HG03066 (cell line): ENCODE results near the gene RBM20.
"Not testable (repeated sequence)": the region's sequence is repeated elsewhere in the genome, so short reads cannot be mapped to it uniquely, and the experiment has no call there.

ENCODE experiments used
- ATAC-seq: cut with Tn5 transposase; IDR thresholded peaks from one replicate; pipeline ENCODE4 v1.9.1; 2021; ENCODE audit warnings: low read depth; ENCODE audit not compliant: unreplicated experiment

RBM20 gene

DNA sequence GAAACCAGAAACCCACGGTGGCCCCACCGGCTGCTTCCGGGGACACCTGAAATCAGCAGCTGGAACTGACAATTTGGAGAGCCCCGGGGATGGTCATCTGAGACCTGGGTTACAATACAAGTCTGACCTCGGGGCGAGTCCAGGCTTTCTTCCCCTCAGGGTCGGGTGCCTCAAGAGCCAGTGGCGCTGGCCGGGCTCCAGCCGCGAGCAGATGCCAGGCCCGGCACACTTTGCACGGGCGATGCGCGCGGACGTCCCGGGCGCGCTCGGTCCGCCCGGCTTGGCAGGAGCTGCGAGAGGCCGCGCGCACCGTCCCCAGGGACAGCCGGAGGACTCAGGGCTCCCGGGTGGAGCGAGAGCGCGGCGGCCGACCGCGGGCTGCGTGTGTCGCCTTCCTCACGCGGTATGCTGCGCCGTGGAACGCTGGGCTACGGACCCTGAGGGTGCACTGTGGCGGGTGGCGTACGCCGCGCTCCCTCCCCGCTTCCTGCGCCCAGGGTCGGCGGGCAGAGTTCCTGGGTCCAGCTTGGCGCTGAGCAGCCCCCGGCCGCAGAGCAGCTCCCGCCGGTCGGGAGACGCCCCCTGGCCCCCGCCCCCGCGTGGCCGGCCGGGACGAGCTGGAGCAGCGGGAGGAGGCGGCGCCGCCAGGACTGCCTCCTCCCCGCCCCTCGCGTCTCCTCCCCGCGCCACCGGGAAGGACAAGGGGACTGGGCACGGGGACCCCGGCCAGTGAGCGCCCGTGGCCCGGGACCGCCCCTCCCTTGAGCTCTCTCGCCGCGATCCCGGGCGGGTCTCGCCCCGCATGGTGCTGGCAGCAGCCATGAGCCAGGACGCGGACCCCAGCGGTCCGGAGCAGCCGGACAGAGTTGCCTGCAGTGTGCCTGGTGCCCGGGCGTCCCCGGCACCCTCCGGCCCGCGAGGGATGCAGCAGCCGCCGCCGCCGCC lies at the start of gene RBM20:
Gene RBM20, plus strand, starts transcription at position 684 of the 945 bp plus-strand sequence. Its CDS starts 119 bp downstream, at position 803.
- no peak for ATAC-seq

DNA sequence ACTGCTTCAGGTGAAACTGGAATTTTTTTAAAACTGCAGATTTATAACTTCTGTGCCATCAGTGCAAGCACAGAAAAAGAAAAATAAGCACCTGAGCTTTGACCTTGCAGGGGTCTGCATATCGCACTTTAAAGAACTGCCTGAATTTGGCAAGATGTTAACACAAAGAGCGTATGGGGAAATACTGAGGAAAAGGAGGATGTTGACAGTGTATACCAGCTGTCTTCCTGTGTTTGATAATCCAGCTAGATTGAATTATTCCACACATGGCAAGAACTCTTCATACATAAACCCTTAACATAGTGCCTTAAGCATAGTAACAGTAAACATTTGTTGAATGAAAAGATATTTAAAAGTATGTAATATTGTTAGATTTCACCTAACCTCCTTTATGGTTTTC lies 46.7 kb upstream of the RBM20 start:
- no peak for ATAC-seq

DNA sequence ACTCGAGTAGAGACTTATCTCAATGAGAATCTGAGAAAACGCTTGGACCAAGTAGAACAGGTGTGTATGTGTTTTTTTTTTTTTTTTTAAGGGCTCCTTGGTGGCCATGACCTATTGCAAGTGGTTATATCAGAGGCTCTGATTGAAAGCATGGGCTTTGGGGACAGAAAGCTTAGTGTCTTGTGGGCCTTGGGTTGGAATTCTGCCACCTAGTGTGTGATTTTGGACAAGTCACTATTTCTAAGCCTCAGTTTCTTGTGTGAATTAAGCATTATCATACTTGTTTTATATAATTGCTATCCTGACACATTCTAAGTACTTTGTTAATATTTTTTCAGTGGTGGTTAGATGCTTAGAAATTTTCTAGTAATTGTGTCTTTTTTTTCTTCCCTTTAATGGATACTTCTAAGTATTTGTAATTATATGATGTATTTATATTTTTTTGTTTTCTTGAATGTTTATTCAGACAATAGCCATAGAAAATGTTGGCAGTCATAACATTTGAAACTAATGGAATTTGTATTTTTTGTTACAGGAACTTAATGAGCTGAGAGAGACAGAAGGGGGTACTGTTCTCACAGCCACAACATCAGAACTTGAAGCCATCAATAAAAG lies 43.5 kb upstream of the RBM20 start:
- ATAC-seq: no peak

DNA sequence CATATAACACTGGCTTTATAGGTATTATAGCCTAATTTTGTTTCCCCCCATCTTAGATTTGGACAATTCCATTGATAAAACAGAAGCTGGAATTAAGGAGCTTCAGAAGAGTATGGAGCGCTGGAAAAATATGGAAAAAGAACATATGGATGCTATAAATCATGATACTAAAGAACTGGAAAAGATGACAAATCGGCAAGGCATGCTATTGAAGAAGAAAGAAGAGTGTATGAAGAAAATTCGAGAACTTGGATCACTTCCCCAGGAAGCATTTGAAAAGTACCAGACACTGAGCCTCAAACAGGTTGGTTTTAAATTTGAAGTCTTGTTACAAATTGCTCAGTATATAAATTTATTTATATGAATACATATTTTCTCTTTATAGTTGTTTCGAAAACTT lies 42.6 kb upstream of the RBM20 start:
- ATAC-seq: no peak

DNA sequence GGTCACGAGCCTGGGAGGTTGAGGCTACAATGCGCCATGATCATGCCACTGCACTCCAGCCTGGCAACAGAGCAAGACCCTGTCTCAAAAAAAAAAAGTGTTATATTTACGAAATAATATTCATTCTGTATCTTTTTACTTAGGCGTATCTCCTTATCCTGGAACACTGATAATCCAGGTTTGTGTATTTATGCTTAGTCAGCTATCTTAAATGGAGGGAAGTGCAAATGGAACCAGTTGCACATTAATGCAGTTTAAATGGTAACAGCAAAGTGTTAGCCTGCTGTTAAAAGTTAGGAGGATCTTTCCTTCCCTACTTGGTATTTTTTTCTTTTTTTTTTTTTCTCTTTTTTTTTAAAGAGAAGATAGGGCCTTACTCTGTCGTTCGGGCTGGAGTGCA lies 36.0 kb upstream of the RBM20 start:
- no peak for ATAC-seq

DNA sequence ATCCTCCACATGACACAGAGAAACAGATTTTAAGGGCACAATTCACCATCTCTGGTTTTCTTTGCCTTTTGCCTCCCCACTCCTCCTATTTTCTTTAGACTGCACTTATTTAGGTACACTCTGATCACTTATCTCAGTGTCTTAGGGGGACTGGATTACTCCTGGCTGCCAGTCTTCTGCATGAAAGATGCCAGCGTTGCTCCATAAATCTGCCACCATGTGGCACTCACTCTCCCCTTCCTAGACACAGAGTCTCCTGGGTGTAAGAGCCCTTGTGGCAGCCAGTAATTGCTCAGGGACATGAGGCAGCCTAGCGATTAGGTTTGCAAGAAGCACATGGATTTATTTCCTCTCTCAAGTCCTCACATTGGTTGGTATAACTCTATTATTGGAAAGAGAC lies 34.5 kb upstream of the RBM20 start:
- ATAC-seq: no peak

DNA sequence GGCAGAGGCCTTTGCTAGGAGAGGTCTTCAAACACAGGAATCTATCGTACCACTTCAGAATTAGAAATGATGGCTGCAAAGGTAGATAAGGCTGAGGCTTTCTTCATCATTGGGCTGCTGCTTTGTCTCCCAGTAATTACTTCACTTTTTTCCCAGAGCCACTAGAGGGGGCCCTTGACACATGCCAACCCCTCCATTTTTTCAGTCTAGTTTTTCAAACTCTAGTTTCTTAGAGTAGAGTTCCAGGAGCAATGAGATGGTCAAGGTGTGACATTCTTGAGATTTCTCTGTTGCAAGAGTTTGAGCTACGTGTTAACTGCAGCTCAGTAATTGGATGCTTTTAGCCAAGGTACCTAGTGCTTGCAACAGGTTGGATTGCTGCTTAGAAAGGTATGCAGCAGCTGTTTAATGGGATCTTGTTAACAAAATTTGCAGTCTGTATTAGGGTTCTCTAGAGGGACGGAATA lies 33.8 kb upstream of the RBM20 start:
- ATAC-seq: no peak

DNA sequence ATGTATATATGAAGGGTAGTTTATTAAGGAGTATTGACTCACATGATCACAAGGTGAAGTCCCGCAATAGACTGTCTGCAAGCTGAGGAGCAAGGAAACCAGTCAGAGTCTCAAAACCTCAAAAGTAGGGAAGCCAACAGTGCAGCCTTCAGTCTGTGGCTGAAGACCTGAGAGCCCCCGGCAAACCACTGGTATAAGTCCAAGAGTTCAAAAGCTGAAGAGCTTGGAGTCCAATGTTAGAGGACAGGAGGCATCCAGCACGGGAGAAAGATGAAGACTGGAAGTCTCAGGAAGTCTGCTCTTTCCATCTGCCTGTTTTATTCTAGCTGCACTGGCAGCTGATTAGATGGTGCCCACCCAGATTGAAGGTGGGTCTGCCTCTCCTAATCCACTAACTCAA lies 33.4 kb upstream of the RBM20 start:
- not testable (repeated sequence) for ATAC-seq

DNA sequence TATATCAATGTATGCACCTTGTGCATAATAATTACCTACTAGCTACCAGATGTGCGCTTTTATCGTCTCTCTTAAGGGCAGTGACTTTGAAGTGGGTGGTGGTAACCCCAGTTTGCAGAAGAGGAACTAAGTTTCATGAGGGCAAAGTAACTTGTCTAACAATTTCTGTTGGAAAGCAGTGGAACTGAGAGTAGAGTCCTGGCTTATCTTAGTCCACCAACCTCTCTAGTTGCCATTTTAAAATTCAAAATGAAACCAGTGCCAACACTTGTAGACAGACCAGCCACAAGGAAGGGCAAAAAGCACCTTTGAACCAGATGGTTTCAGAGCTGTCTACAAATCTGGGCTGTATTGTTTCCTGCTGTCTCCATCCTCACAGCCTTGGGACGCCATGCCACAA lies 32.0 kb upstream of the RBM20 start:
- no peak for ATAC-seq

DNA sequence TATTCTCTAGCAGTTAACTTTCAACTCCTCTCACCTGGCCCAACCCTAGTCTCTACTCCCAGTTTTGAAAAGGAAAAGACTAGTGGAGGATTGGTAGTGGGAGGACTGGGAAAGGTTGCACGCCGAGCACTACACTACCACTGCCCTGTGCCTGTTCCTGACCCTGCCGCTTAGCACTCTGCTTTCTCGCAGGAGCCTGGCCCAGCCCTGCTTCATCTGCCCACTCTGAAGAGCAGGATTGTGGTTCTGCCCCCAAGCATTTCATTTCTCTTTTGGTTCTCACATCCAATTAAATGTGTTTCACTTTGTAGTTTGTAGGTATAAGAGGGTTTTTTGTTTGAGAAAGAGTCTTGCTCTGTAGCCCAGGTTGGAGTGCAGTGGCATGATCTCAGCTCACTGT lies 31.5 kb upstream of the RBM20 start:
- ATAC-seq: no peak

DNA sequence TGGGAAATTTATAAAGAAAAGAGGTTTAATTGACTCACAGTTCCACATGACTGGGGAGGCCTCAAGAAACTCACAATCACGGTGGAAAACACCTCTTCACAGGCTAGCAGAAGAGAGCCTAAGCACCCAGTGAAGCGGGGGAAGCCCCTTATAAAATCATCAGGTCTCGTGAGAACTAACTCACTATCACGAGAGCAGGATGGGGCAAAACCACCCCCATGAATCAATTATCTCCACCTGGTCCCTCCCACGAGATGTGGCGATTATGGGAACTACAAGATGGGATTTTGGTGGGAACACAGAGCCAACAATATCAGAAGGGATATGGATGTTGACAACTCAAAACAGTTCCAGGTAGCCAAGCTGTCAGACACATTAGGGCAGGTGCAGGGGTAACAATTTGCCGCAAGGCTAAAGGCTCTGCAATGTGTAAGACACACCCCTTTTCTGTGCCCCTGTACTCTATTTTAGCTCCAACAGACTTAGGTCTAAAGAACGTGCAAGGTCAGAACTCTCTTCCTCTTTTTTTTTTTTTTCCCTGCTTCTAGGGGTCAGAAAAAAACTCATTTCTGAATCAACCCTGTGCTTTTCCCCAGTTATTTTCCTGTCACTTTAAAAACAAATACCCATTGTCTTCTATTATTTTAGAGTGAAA lies 30.7 kb upstream of the RBM20 start:
- ATAC-seq: no peak

DNA sequence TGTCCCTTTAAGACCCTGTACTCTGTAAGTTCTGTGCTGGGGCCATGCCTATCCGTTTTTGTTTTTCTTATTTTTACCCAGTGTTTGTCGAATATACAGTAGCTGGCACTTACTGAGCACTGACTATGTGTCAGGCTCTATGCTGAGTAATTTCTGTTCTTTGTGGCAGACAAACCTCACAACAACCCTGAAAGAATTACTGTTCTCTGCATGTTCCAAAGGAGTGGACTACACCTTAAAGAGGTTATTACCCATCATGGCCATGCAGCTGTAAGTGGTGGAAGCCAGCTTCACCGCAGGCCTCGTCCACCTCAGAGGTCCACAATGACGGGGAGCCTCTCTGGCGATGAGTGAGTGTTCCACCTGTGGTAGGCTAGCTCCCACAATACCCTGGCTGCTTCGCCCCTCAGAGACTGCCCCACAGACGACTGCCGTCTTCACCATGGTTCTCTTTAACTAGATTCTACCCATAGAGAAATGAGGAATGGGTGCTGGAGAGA lies 30.1 kb upstream of the RBM20 start:
- no peak for ATAC-seq

DNA sequence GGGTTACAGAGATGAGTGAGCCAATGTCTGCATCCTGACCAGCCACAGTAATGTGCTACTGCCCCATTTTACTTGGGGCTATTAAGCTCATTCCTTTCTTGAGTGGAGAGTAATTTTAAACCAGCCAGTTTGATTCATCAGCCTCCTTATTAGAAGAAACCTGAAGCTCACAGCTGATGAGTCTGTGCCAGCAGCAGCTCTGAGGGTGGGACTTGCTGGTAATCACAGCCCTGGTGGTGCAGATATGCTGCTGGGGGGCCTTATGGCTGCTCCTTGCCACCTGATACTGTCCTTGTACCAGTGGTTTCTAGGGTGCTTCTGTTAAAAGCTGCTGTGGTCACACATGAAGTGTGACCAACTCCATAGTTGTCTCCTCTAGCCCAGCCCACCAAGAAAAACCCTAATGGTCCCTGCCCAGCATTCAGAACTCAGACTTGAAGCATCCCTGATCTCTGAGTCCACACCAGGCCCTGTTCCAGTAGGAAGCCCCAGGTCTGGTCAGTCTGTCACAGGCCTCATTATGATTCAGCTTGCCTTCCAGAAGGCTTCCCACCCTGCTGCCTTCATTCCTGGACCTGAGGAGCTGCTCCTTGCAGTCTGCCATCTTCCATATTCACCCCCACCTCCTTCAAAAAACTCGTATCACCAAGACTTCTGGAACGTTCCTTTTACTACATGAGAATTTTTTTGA lies 28.9 kb upstream of the RBM20 start:
- no peak for ATAC-seq

DNA sequence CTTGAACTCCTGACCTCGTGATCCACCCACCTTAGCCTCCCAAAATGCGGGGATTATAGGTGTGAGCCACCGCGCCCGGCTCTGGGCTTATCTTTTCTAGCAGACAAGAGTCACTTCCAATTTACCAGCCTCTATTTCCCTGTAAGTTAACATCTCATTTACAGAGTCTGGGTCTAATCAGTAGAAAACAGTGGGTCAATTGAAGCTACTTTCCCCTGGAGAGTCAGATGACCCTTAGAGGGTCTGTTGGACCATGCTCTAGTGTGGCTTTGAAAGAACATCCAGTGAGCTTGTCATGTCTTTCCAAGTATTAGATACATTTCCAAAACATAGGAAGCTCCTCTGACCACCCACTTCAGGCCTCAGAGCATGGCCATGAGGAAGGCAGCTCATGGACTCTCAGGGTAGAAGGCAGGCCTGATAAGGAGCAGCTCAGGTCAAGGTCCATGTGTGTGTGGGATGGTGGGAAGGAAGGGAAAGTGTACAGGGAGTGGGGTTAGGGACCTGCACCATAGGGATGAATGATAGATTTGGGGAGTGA lies 27.6 kb upstream of the RBM20 start:
- ATAC-seq: no peak

DNA sequence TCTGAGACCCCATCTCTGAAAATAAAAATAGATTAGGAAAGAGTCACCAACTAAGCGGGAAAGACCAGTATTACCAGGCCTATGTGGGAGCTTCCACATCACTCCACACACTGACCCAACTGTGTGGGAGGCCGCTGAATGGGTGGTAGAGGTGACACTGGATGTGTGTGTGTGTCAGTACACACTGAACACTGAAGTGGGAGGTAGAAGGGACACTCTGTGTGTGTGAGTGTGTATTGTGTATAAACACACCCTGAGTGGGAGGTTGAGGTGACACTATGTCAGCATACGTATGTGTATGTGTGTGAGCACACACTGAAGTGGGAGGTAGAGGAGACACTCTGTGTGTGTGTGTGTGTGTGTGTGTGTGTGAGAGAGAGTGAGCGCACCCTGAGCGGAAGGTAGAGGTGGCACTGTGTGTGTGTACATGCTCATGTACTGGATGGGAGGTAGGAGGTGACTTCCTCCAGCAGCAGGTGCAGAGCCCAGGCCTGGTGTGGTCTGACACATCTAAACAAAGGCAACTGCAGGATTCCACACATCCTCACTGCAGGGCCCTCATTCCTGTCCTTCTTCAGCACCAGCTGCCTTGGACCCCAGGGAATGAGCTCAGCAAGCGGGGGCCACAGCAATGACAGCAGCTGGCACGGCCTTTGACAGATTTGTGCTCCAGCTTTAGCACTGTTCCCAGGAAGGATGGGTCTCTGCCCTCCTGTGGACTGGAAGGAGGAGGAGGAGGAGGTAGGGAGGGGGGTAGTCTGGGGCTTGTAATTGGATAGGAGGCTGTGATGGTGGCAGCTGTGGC lies 26.5 kb upstream of the RBM20 start:
- ATAC-seq: no peak

DNA sequence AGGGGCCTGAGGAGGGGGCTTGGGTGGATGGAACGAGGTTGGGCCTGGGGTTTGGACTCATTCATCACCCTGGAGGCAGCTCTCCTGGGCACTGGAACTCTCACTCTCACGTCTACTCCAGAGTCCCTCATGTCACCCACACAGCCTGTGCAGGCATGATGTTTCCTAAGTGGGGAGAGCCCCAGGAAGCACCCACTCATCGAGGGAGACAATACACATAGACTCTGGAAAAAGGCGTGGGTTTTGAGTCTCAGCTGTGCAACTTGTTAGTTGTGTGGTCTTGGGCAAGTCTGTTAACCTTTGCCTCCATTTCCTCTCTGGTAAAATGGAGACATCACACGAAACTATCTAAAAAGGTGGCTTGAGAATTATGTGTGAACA lies 25.9 kb upstream of the RBM20 start:
- no peak for ATAC-seq

DNA sequence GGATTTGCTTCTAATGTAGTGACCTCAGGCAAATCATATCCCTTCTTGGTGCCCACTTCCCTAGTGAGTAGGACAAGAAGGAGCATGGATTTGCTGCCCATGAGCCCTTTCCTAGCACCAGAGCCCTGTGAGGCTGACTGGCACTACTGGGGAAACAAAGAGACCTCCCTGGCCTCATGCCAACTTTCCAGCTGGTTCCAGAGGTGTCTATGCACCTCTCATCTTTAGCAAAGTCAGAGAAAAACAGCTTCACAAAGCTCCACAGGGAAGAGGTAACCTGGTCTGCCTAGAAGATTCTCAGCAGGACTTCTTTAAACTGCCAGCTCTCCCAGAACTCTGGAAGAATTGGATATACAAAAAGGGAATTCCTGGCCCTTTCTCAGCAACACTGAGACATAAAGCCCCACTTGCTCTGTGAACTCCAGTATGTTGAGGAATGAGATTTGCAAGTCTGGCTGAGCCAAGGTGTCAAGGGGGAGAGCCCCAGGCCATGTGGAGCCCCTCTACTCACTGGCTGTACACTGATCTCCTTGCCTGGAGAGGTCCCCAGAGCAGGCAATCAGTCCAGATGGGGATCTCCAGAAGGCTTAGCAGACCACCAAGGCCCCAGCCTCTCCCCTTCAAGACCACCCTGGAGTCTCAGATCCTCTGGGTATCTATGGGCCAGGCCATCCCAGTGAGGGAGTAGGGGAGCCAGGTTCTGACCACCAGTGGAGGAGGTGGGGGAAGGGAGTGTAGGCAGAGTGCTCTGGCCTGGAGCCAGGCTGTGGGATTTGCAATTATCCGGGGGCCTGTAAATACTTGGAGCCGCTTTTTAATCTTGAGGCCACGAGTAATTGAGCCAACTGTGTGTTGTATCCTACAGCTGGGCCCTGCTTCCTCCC lies 24.4 kb upstream of the RBM20 start:
- ATAC-seq: no peak

DNA sequence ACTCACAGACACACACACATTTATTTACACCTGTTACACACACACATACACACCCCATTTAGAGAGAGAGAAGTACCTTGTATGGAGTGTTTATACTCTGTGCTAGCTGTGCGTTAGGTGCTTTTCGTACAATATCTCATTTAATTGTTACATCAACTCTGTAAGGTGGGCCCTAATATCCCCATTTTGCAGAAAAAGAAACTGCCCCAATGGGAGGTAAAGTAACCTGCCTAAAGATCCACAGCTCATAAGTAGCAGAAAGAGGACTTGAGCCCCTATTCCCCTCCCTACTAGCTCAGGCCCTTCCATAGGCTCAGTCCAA lies 23.8 kb upstream of the RBM20 start:
- ATAC-seq: no peak

DNA sequence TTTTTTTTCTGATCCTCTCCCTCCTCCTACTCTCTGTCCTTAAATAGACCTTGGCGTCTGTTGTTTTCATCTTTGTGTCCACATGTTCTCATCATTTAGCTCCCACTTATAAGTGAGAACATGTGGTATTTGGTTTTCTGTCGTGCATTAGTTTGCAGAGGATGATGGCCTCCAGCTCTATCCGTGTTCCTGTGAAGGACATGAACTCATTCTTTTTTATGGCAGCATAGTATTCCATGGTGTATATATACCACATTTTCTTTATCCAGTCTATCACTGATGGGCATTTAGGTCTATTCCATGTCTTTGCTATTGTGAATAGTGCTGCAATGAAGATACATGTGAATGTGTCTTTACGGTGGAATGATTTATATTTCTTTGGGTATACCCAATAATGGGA lies 20.8 kb upstream of the RBM20 start:
- not testable (repeated sequence) for ATAC-seq
